ENCODE data around the gene FGF8. TPM values are rescaled to one million over a fixed set of nuclear protein-coding genes. Genes with fewer than 3 reads are reported as not detected.

Gene FGF8
- total RNA-seq, 1 donor = not detected

- no peaks in the 10 kb centered on the region for H3K36me3 ChIP-seq (ENCODE audit: insufficient read depth, low read length)
- H4K20me1 ChIP-seq (ENCODE audit: insufficient read depth, low read length) = peaks cover 2% of the 10 kb centered on the region
- H3K27ac ChIP-seq (ENCODE audit: low read depth, low read length) = no peak overlapping the region
- peak; percentile 67 for DNase-seq (ENCODE audit: insufficient read length, low spot score, missing footprints)
- no peak overlapping the region for H3K4me2 ChIP-seq (ENCODE audit: insufficient read depth, low read length)
- no peaks in the 10 kb centered on the region for H3K79me2 ChIP-seq (ENCODE audit: insufficient read depth, low read length)
- H3K9me3 ChIP-seq (ENCODE audit: low read depth, low read length) = no peaks in the 10 kb centered on the region
- H2AFZ ChIP-seq (ENCODE audit: low read length) = no peak overlapping the region
- peaks cover 22% of the 10 kb centered on the region for H3K27me3 ChIP-seq (ENCODE audit: insufficient read depth, low read length)
- H3K4me1 ChIP-seq (ENCODE audit: insufficient read depth, low read length) = no peaks in the 10 kb centered on the region
- H3K4me3 ChIP-seq (ENCODE audit: insufficient read depth, low read length) = no peak overlapping the region
- TF ChIP-seq CTCF (IDR thresholded peaks at IDR 0.05; ENCODE audit: extremely low read depth, low read depth, low read length) = no peak
Observed at GRCh38 chr10:101759309-101760247, 16.3 kb downstream of the FGF8 start.

- DNase-seq (ENCODE audit: insufficient read length, low spot score, missing footprints) = no peak
- Histone ChIP-seq H4K20me1 (ENCODE audit: insufficient read depth, low read length) (peaks cover 2% of the 10 kb centered on the region), H3K27me3 (ENCODE audit: insufficient read depth, low read length) (peaks cover 29% of the 10 kb centered on the region), H2AFZ (ENCODE audit: low read length) (no peak overlapping the region), H3K79me2 (ENCODE audit: insufficient read depth, low read length) (no peaks in the 10 kb centered on the region), H3K9me3 (ENCODE audit: low read depth, low read length) (no peaks in the 10 kb centered on the region), H3K27ac (ENCODE audit: low read depth, low read length) (no peak overlapping the region), H3K4me3 (ENCODE audit: insufficient read depth, low read length) (no peak overlapping the region), H3K4me1 (ENCODE audit: insufficient read depth, low read length) (no peaks in the 10 kb centered on the region), H3K4me2 (ENCODE audit: insufficient read depth, low read length) (no peak overlapping the region), H3K36me3 (ENCODE audit: insufficient read depth, low read length) (no peaks in the 10 kb centered on the region)
- no peak for TF ChIP-seq CTCF (IDR thresholded peaks at IDR 0.05; ENCODE audit: extremely low read depth, low read depth, low read length)
Observed at GRCh38 chr10:101758858-101759257, 17.1 kb downstream of the FGF8 start.

GRCh38 chr10:101752241-101752640 lies 23.7 kb downstream of the FGF8 start:
- H2AFZ ChIP-seq (ENCODE audit: low read length) = no peak overlapping the region
- peaks cover 20% of the 10 kb centered on the region for H3K27me3 ChIP-seq (ENCODE audit: insufficient read depth, low read length)
- H3K9me3 ChIP-seq (ENCODE audit: low read depth, low read length) = no peaks in the 10 kb centered on the region
- H4K20me1 ChIP-seq (ENCODE audit: insufficient read depth, low read length) = no peaks in the 10 kb centered on the region
- no peak overlapping the region for H3K4me2 ChIP-seq (ENCODE audit: insufficient read depth, low read length)
- no peaks in the 10 kb centered on the region for H3K79me2 ChIP-seq (ENCODE audit: insufficient read depth, low read length)
- H3K27ac ChIP-seq (ENCODE audit: low read depth, low read length) = no peak overlapping the region
- DNase-seq (ENCODE audit: insufficient read length, low spot score, missing footprints) = no peak
- no peaks in the 10 kb centered on the region for H3K36me3 ChIP-seq (ENCODE audit: insufficient read depth, low read length)
- H3K4me1 ChIP-seq (ENCODE audit: insufficient read depth, low read length) = no peaks in the 10 kb centered on the region
- TF ChIP-seq CTCF (IDR thresholded peaks at IDR 0.05; ENCODE audit: extremely low read depth, low read depth, low read length) = no peak
- no peak overlapping the region for H3K4me3 ChIP-seq (ENCODE audit: insufficient read depth, low read length)
